DOHH2 (cell line): ENCODE data around the gene SDC1.

Experiments
- H3F3A ChIP-seq: fragments of 200-600 bp; sonication (generic), shearing (Covaris generic); 2 replicates; pipeline ENCODE4 v1.6.0; 2016; ENCODE audit warnings: antibody characterized with exemption, mild to moderate bottlenecking; ENCODE audit not compliant: control insufficient read depth, insufficient read depth
- H3K27ac ChIP-seq: fragments of 200-600 bp; sonication (generic); 2 replicates; pipeline ENCODE4 v1.5.1; 2014; ENCODE audit warnings: low read depth, mild to moderate bottlenecking, low read length, moderate library complexity
- H3K27me3 ChIP-seq: fragments of 200-600 bp; sonication (generic); 2 replicates; pipeline ENCODE4 v1.6.1; 2014; ENCODE audit warnings: mild to moderate bottlenecking, low read length, mixed read lengths; ENCODE audit not compliant: control insufficient read depth
- H3K36me3 ChIP-seq: fragments of 200-600 bp; sonication (generic); 2 replicates; pipeline ENCODE4 v1.6.1; 2014; ENCODE audit warnings: mild to moderate bottlenecking, low read length, moderate library complexity, mixed read lengths; ENCODE audit not compliant: control insufficient read depth
- H3K4me1 ChIP-seq: fragments of 200-600 bp; sonication (generic); 2 replicates; pipeline ENCODE4 v1.6.1; 2014; ENCODE audit warnings: mild to moderate bottlenecking, low read length, mixed read lengths; ENCODE audit not compliant: control insufficient read depth
- H3K4me2 ChIP-seq: fragments of 200-600 bp; sonication (generic); 2 replicates; pipeline ENCODE4 v1.6.0; 2014; ENCODE audit warnings: mild to moderate bottlenecking, low read length, moderate library complexity
- H3K4me3 ChIP-seq: fragments of 200-600 bp; sonication (generic); 2 replicates; pipeline ENCODE4 v1.5.1; 2014; ENCODE audit warnings: mild to moderate bottlenecking, low read length, mixed read lengths
- H3K79me2 ChIP-seq: fragments of 200-600 bp; sonication (generic); 2 replicates; pipeline ENCODE4 v1.6.1; 2014; ENCODE audit warnings: mild to moderate bottlenecking, low read length, mixed read lengths; ENCODE audit not compliant: control insufficient read depth
- H3K9me2 ChIP-seq: fragments of 200-600 bp; sonication (generic); replicated peaks from 2 replicates; pipeline ENCODE4 v1.6.1; 2014; ENCODE audit warnings: mild to moderate bottlenecking, low read length, mixed read lengths; ENCODE audit not compliant: control insufficient read depth
- H3K9me3 ChIP-seq: fragments of 200-600 bp; sonication (generic); 2 replicates; pipeline ENCODE4 v1.6.1; 2014; ENCODE audit warnings: antibody characterized with exemption, low read length, mixed read lengths; ENCODE audit not compliant: control insufficient read depth, insufficient read depth
- H4K20me1 ChIP-seq: fragments of 200-600 bp; sonication (generic); 2 replicates; pipeline ENCODE4 v1.6.0; 2014; ENCODE audit warnings: low read depth, mild to moderate bottlenecking, antibody characterized with exemption, low read length, moderate library complexity; ENCODE audit not compliant: control insufficient read depth, insufficient read depth
- EZH2phosphoT487 ChIP-seq: fragments of 200-600 bp; sonication (generic); IDR thresholded peaks from 2 replicates; pipeline ENCODE4 v1.6.1; 2017; ENCODE audit warnings: borderline replicate concordance, mild to moderate bottlenecking, antibody characterized with exemption, low read length, moderate library complexity, mixed read lengths
- TF ChIP-seq, protein P1 (sequence below): fragments of 200-600 bp; sonication (generic); IDR thresholded peaks from one replicate; pipeline ENCODE4 v1.5.1; 2014; ENCODE audit warnings: antibody characterized with exemption, mild to moderate bottlenecking, low read depth, low read length; ENCODE audit not compliant: poor library complexity, severe bottlenecking

The SDC1 gene

DNA sequence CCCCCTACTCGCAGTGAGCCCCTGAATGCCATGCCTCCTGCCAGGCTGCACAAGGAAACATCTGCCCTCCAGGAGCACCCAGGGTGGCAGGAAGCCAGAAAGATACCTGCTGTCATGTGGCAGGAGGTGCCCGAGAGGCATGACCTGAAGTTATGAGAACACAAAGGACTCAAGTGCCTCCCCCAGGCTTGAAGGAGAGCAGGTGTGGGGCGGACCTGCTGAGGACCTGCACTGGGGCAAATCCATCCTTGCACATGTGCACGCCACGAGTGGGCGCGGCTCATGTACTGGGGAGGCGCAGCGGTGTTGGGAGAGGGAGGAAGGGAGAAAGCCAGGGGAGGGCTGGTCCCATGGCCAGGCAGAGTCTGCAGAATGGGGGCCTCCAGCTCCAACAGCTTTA lies 26.9 kb downstream of the SDC1 start:
- H3K9me2 ChIP-seq = no peaks in the 10 kb centered on the region
- no peaks in the 10 kb centered on the region for H3K4me1 ChIP-seq
- H3K9me3 ChIP-seq = no peaks in the 10 kb centered on the region
- H3K36me3 ChIP-seq = no peaks in the 10 kb centered on the region
- TF ChIP-seq EZH2phosphoT487 = no peak
- TF ChIP-seq, protein P1, sequence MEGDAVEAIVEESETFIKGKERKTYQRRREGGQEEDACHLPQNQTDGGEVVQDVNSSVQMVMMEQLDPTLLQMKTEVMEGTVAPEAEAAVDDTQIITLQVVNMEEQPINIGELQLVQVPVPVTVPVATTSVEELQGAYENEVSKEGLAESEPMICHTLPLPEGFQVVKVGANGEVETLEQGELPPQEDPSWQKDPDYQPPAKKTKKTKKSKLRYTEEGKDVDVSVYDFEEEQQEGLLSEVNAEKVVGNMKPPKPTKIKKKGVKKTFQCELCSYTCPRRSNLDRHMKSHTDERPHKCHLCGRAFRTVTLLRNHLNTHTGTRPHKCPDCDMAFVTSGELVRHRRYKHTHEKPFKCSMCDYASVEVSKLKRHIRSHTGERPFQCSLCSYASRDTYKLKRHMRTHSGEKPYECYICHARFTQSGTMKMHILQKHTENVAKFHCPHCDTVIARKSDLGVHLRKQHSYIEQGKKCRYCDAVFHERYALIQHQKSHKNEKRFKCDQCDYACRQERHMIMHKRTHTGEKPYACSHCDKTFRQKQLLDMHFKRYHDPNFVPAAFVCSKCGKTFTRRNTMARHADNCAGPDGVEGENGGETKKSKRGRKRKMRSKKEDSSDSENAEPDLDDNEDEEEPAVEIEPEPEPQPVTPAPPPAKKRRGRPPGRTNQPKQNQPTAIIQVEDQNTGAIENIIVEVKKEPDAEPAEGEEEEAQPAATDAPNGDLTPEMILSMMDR = no peak
- H3F3A ChIP-seq = no peaks in the 10 kb centered on the region
- no peaks in the 10 kb centered on the region for H4K20me1 ChIP-seq
- H3K4me3 ChIP-seq = no peak overlapping the region
- no peak overlapping the region for H3K4me2 ChIP-seq
- H3K27me3 ChIP-seq = no peaks in the 10 kb centered on the region
- no peak overlapping the region for H3K27ac ChIP-seq
- no peaks in the 10 kb centered on the region for H3K79me2 ChIP-seq

DNA sequence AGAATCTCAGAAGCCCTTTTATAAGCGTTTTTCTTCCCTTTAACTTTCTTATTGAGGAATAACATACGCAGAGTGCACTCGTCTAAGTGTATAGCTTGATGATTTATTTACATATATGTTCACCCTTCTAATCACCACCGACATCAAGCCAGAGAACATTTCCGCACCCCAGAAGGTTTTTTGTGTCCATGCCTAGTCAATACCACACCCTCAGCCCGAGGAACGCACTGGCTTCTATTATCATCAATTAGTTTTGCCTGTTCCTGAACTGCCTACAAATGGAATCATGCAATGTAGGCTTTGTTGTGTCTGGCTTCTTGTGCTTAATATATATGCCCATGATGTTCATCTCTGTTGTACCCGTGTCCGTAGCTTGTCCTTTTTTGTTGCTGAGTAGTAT lies 27.7 kb downstream of the SDC1 start:
- Histone ChIP-seq H3K4me3 (no peak overlapping the region), H3K27ac (no peak overlapping the region), H3K4me1 (no peaks in the 10 kb centered on the region), H3K36me3 (no peaks in the 10 kb centered on the region), H3F3A (no peaks in the 10 kb centered on the region), H4K20me1 (no peaks in the 10 kb centered on the region), H3K79me2 (no peaks in the 10 kb centered on the region), H3K4me2 (no peak overlapping the region), H3K27me3 (no peaks in the 10 kb centered on the region), H3K9me2 (no peaks in the 10 kb centered on the region), H3K9me3 (no peaks in the 10 kb centered on the region)
- no peak for TF ChIP-seq EZH2phosphoT487
- TF ChIP-seq, protein P1 = no peak

DNA sequence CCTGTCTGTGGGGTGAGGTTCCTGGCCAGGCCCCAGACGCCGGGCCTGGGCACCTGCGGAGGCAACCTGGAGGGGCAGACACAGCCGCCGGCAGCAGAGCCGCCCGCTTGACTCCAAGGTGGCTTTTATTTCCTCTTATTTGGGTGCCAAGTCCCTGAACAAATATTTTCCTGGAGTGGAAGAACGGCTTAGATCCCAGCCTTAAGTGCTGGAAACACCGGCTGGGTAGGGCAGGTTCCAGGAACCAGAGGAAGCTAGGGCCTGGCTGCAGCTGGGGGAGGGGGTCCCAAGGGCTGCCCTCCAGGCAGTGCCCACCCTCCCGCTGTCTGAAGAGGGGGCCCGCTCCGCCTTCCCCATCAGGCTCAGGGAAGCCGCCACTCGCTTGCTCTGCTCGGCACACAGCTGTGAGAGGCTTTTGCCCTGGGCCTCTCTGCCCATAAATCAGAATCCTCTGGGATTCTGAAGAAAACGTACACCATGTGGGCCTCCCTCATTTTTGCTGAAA lies 28.2 kb downstream of the SDC1 start:
- H3F3A ChIP-seq = no peaks in the 10 kb centered on the region
- no peak overlapping the region for H3K27ac ChIP-seq
- TF ChIP-seq, protein P1 = no peak
- no peak for TF ChIP-seq EZH2phosphoT487
- H3K4me1 ChIP-seq = no peaks in the 10 kb centered on the region
- no peaks in the 10 kb centered on the region for H4K20me1 ChIP-seq
- H3K36me3 ChIP-seq = no peaks in the 10 kb centered on the region
- no peaks in the 10 kb centered on the region for H3K79me2 ChIP-seq
- no peaks in the 10 kb centered on the region for H3K27me3 ChIP-seq
- H3K9me2 ChIP-seq = no peaks in the 10 kb centered on the region
- H3K4me3 ChIP-seq = no peak overlapping the region
- no peaks in the 10 kb centered on the region for H3K9me3 ChIP-seq
- no peak overlapping the region for H3K4me2 ChIP-seq
